ENCODE results near the gene SYP. TPM values are rescaled to one million over a fixed set of nuclear protein-coding genes. Genes with fewer than 3 reads are reported as not detected.

SYP gene
- total and polyA plus RNA-seq, 10 of the 15 experiments (the other 5 are each of a cell fraction or from before 2014, with no cell fraction given) = 0.34 to 1.7 (median 0.74) TPM

GRCh38 chrX:49177873-49178480, 22.0 kb downstream of the SYP start (continued):
- no peak for TF ChIP-seq EP300 (IDR thresholded peaks at IDR 0.05; ENCODE audit: borderline replicate concordance in 1 of 2, control insufficient read depth in 1 of 2, low read depth in 2 of 2, low read length in 2 of 2)
- no peak for TF ChIP-seq CEBPZ (IDR thresholded peaks at IDR 0.05; ENCODE audit: low read depth, low read length)

GRCh38 chrX:49177338-49177833, 22.6 kb downstream of the SYP start:
- DNase-seq (ENCODE audit: low read depth, low spot score) (no peak), FAIRE-seq (no peak), ATAC-seq (peak; percentile 61)
- intact Hi-C loops (cut with micrococcal nuclease; ENCODE audit: unreplicated experiment) (no loop called here), in situ Hi-C loops (cut with MboI) (no loop called here)
- Histone ChIP-seq H3K36me3 (ENCODE audit: control insufficient read depth in 2 of 2, insufficient read depth in 2 of 2, low read length in 1 of 2) (peaks cover 0 to 2% of the 10 kb centered on the region in 2 experiments; a peak in 3 of 4 replicates), H3K27me3 (replicated peaks in 1 of 2; ENCODE audit: control insufficient read depth in 2 of 2, insufficient read depth in 2 of 2, low read length in 1 of 2) (no peaks in the 10 kb centered on the region), H3K27ac (ENCODE audit: control insufficient read depth, insufficient read depth) (no peak overlapping the region), H4K20me1 (ENCODE audit: control insufficient read depth, insufficient read depth) (no peaks in the 10 kb centered on the region), H3K4me2 (ENCODE audit: control insufficient read depth, insufficient read depth) (no peak overlapping the region), H3K4me1 (ENCODE audit: control insufficient read depth, insufficient read depth, low read length) (peaks cover 5% of the 10 kb centered on the region; the same call in 1 of the 2 replicates), H2AFZ (ENCODE audit: control insufficient read depth, low read depth, low read length) (no peak overlapping the region), H3K9ac (ENCODE audit: control insufficient read depth, insufficient read depth, low read length) (no peak overlapping the region), H3K4me3 (no peak overlapping the region), H3K9me3 (replicated peaks; ENCODE audit: control insufficient read depth, insufficient read depth, low read length) (no peaks in the 10 kb centered on the region), H3K79me2 (ENCODE audit: control insufficient read depth, insufficient read depth, low read length) (peaks cover 6% of the 10 kb centered on the region)
- SMC1A ChIA-PET (ENCODE audit: uncharacterized antibody, unreplicated experiment) = no interaction called here
- no TSS peak for BruUV-seq (replicated peaks)
- RAD21 ChIA-PET (ENCODE audit: unreplicated experiment) = interaction anchor here (1.0 kb wide), 1 partner anchor 35 kb away, joined by 4 read pairs; no protein-coding TSS in a partner anchor
- POLR2A ChIA-PET = interaction anchor here (0.6 to 0.9 kb wide), 2 partner anchors 10 to 1833 kb away, joined by 3 read pairs; no protein-coding TSS in a partner anchor
- CTCF ChIA-PET = interaction anchor here (1.0 to 1.1 kb wide), 2 partner anchors 9 to 21 kb away, joined by 3 to 4 read pairs; no protein-coding TSS in a partner anchor
- WGBS (ENCODE audit: insufficient coverage, insufficient replicate concordance, low lambda C conversion rate, missing lambda C conversion rate) = 79% methylated on average over 4 of the region's 4 CpGs
- no peak for TF ChIP-seq CHD1 (IDR thresholded peaks at IDR 0.05; ENCODE audit: low read depth, low read length)
- TF ChIP-seq CTCF (IDR thresholded peaks at IDR 0.05 in 2 of 3, conservative IDR thresholded peaks at IDR 0.05 in 1 of 3; ENCODE audit: control insufficient read depth in 2 of 3, extremely low read depth in 1 of 3, insufficient read depth in 1 of 3, low read depth in 3 of 3, low read length in 3 of 3) = peak in 2 of 3 experiments; percentile 28 to 30; a peak in 2 of 6 replicates
- no peak for TF ChIP-seq NR2F1 (conservative IDR thresholded peaks at IDR 0.05)
- TF ChIP-seq ETV6 (conservative IDR thresholded peaks at IDR 0.05 in 1 of 2, IDR thresholded peaks at IDR 0.05 in 1 of 2; ENCODE audit: borderline replicate concordance in 1 of 2, low read depth in 1 of 2) = no peak
- no peak for TF ChIP-seq RUNX3 (IDR thresholded peaks at IDR 0.05; ENCODE audit: low read length)
- no peak for TF ChIP-seq SREBF2 (IDR thresholded peaks at IDR 0.05; ENCODE audit: low read length)
- no peak for TF ChIP-seq ZSCAN29 (IDR thresholded peaks at IDR 0.05)
- no peak for TF ChIP-seq POLR2AphosphoS2 (IDR thresholded peaks at IDR 0.05; ENCODE audit: low read depth, low read length)

Measured in GM12878 (cell line).